GM12891 (cell line): ENCODE results near the gene CAB39.

Experiments used
- PAX5 ChIP-seq: IDR thresholded peaks from 2 replicates; pipeline ENCODE4 v1.6.1; 2011; ENCODE audit warnings: low read length, moderate library complexity, mild to moderate bottlenecking; ENCODE audit not compliant: insufficient read depth, severe bottlenecking
- POLR2A ChIP-seq: IDR thresholded peaks from 2 replicates; pipeline ENCODE4 v1.6.1; 2011; ENCODE audit warnings: low read depth, low read length, control low read depth
- POLR2AphosphoS5 ChIP-seq: IDR thresholded peaks from 2 replicates; pipeline ENCODE4 v1.6.1; 2011; ENCODE audit warnings: low read depth, low read length, control low read depth
- POU2F2 ChIP-seq: IDR thresholded peaks from 2 replicates; pipeline ENCODE4 v1.6.1; 2011; ENCODE audit warnings: low read depth, mild to moderate bottlenecking, control low read depth, low read length, moderate library complexity
- SPI1 ChIP-seq: IDR thresholded peaks from 2 replicates; pipeline ENCODE4 v1.6.1; 2011; ENCODE audit warnings: low read depth, low read length, control low read depth
- TAF1 ChIP-seq: IDR thresholded peaks from 2 replicates; pipeline ENCODE4 v1.6.1; 2011; ENCODE audit warnings: low read depth, low read length, control low read depth

DNA sequence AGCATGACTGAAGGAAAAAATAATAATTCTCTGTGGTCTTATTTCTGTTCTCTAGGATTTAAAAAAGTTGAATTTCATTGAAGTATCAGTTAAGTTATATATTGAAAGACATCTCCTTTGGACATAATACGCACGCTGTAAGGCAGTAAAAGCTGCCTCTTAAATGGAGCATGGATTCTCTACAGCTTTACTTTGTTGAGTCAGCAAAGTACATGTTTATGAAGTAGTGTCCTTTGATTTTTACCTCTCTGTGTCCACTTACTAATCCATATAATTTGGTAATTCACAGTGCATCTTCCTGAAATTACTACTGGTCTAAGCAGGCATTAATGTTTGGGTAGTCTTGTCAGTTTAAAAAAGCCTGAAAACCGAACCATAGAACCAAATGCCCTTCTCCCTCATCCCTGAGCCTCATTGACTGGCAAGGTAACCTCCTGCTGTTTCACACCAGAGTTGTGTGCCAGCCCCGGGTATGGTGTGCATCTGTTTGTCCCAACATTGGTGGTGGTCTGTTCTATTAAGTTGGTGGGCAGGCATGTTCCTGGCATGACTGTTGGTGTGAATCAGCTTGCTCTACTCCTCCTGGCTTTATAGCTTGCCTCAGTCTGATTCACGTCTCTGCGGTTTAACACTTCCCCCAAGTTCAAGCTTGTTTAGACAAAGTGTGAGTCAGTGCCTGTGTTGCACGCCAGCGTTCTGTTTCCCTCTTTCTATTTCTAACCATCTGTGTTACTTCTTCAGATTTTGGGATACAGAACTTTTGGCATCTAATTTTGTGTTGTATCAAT lies 81.1 kb downstream of the CAB39 start:
- no peak for TF ChIP-seq TAF1
- no peak for TF ChIP-seq POLR2A
- TF ChIP-seq SPI1: no peak
- TF ChIP-seq POLR2AphosphoS5: no peak
- no peak for TF ChIP-seq POU2F2
- no peak for TF ChIP-seq PAX5
